Adrenal gland (tissue), 5 donors: ENCODE results near the gene GBGT1.

Experiments used
- POLR2A ChIP-seq, 2 donors: fragments of 450-650 bp; IDR thresholded peaks; one replicate each; pipeline ENCODE4 v1.6.1; 2017; ENCODE audit warnings: antibody characterized with exemption in 2 of 2, mild to moderate bottlenecking in 2 of 2, moderate library complexity in 1 of 2
- TF ChIP-seq, protein P1 (sequence below), 6 experiments: fragments of 450-650 bp in 4 of 6; fragments of 200-600 bp in 2 of 6; sonication (generic) in 1 of 6; IDR thresholded peaks; 1 replicate in 5 of 6; 2 replicates in 1 of 6; pipeline versions ENCODE4 v1.5.1 to v1.8.0; 2016 to 2021; ENCODE audit warnings: antibody characterized with exemption in 6 of 6, mild to moderate bottlenecking in 2 of 6, moderate library complexity in 1 of 6
- donor health status: DM: no; HTN: no; CAD: no.

DNA sequence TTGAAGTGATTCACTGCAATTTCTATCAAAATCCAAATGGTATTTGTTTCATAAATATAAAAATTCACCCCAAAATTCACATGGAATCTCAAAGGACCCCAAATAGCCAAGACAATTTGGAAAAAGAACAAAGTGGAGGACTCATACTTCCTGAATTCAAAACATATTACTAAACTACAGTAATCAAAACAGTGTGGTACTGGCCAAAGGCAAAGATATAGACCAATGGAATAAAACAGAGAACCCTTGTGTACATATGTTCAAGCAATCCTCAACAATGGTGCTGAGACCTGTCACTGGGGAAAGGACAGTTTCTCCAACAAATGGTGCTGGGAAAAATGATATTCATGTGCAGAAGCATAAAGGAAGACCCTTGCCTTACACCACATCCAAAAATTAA lies 31.3 kb upstream of the GBGT1 start:
- no peak for TF ChIP-seq POLR2A (IDR thresholded peaks at IDR 0.05)
- TF ChIP-seq, protein P1, sequence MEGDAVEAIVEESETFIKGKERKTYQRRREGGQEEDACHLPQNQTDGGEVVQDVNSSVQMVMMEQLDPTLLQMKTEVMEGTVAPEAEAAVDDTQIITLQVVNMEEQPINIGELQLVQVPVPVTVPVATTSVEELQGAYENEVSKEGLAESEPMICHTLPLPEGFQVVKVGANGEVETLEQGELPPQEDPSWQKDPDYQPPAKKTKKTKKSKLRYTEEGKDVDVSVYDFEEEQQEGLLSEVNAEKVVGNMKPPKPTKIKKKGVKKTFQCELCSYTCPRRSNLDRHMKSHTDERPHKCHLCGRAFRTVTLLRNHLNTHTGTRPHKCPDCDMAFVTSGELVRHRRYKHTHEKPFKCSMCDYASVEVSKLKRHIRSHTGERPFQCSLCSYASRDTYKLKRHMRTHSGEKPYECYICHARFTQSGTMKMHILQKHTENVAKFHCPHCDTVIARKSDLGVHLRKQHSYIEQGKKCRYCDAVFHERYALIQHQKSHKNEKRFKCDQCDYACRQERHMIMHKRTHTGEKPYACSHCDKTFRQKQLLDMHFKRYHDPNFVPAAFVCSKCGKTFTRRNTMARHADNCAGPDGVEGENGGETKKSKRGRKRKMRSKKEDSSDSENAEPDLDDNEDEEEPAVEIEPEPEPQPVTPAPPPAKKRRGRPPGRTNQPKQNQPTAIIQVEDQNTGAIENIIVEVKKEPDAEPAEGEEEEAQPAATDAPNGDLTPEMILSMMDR (IDR thresholded peaks at IDR 0.05) = no peak
